Liver (tissue), 10 donors: ENCODE results near the gene GSPT1. TPM values are rescaled to one million over a fixed set of nuclear protein-coding genes. Genes with fewer than 3 reads are reported as not detected.
"Not testable (repeated sequence)": the region's sequence is repeated elsewhere in the genome, so short reads cannot be mapped to it uniquely, and the experiment has no call there.

Experiments
- DNase-seq: peaks from one replicate; pipeline ENCODE4 v3.0.0-alpha.2; 2017; ENCODE audit warnings: low spot score
- H3K27ac ChIP-seq, 2 donors: one replicate each; pipeline ENCODE4 v1.7.0; 2013; ENCODE audit warnings: inconsistent platforms in 2 of 2, low read length in 2 of 2, control low read depth in 1 of 2, low read depth in 1 of 2, mild to moderate bottlenecking in 1 of 2
- H3K27me3 ChIP-seq, 4 donors: one replicate each; pipeline versions ENCODE4 v1.6.1 to v1.7.0; 2013; ENCODE audit warnings: low read length in 3 of 4, inconsistent platforms in 1 of 4, mild to moderate bottlenecking in 1 of 4, moderate library complexity in 1 of 4; ENCODE audit not compliant: control insufficient read depth in 4 of 4, insufficient read depth in 4 of 4
- H3K36me3 ChIP-seq, 4 donors: one replicate each; pipeline versions ENCODE4 v1.6.1 to v1.7.0; 2013; ENCODE audit warnings: low read length in 3 of 4, mild to moderate bottlenecking in 3 of 4, low read depth in 1 of 4, moderate library complexity in 1 of 4; ENCODE audit not compliant: control insufficient read depth in 4 of 4, insufficient read depth in 3 of 4
- H3K4me1 ChIP-seq, 4 donors: one replicate each; pipeline versions ENCODE4 v1.6.1 to v1.7.0; 2013; ENCODE audit warnings: low read length in 3 of 4, mild to moderate bottlenecking in 3 of 4, moderate library complexity in 1 of 4; ENCODE audit not compliant: control insufficient read depth in 4 of 4, insufficient read depth in 4 of 4
- H3K4me3 ChIP-seq, 3 donors: one replicate each; pipeline versions ENCODE4 v1.6.1 to v1.7.0; 2013; ENCODE audit warnings: low read length in 3 of 3, control low read depth in 1 of 3, low read depth in 1 of 3, mild to moderate bottlenecking in 1 of 3
- H3K9ac ChIP-seq, 2 donors: one replicate each; pipeline ENCODE4 v1.7.0; 2013; ENCODE audit warnings: low read length in 2 of 2, mild to moderate bottlenecking in 2 of 2, moderate library complexity in 2 of 2, control low read depth in 1 of 2, low read depth in 1 of 2
- H3K9me3 ChIP-seq, 4 donors: one replicate each; pipeline versions ENCODE4 v1.6.1 to v1.7.0; 2013; ENCODE audit warnings: low read length in 3 of 4; ENCODE audit not compliant: control insufficient read depth in 4 of 4
- EGR1 ChIP-seq, 2 donors: IDR thresholded peaks; 2 replicates each; pipeline ENCODE4 v1.6.1; 2016 to 2018; ENCODE audit warnings: antibody characterized with exemption in 2 of 2, low read depth in 2 of 2
- FOXA1 ChIP-seq: IDR thresholded peaks from 2 replicates; pipeline ENCODE4 v1.6.1; 2016; ENCODE audit warnings: antibody characterized with exemption
- FOXA2 ChIP-seq: IDR thresholded peaks from 2 replicates; pipeline ENCODE4 v1.6.1; 2016; ENCODE audit warnings: antibody characterized with exemption
- HNF4A ChIP-seq, 2 donors: conservative IDR thresholded peaks; 2 replicates each; pipeline ENCODE4 v1.6.1; 2016; ENCODE audit warnings: antibody characterized with exemption in 2 of 2, mild to moderate bottlenecking in 2 of 2
- HNF4G ChIP-seq: IDR thresholded peaks from 2 replicates; pipeline ENCODE4 v1.6.1; 2016; ENCODE audit warnings: antibody characterized with exemption
- JUND ChIP-seq, 2 donors: IDR thresholded peaks; 2 replicates each; pipeline ENCODE4 v1.6.1; 2016; ENCODE audit warnings: antibody characterized with exemption in 2 of 2
- NR2F2 ChIP-seq: IDR thresholded peaks from 2 replicates; pipeline ENCODE4 v1.6.1; 2016; ENCODE audit warnings: antibody characterized with exemption
- RXRA ChIP-seq, 2 donors: IDR thresholded peaks; 2 replicates each; pipeline ENCODE4 v1.6.1; 2017 to 2018; ENCODE audit warnings: antibody characterized with exemption in 2 of 2, mild to moderate bottlenecking in 1 of 2
- SP1 ChIP-seq: IDR thresholded peaks from 2 replicates; pipeline ENCODE4 v1.6.1; 2018; ENCODE audit warnings: antibody characterized with exemption, mild to moderate bottlenecking
- TAF1 ChIP-seq: conservative IDR thresholded peaks from 2 replicates; pipeline ENCODE4 v1.6.1; 2016; ENCODE audit warnings: antibody characterized with exemption, mild to moderate bottlenecking
- YY1 ChIP-seq: IDR thresholded peaks from 2 replicates; pipeline ENCODE4 v1.6.1; 2016; ENCODE audit warnings: antibody characterized with exemption, mild to moderate bottlenecking
- WGBS: extraction: QIAGEN DNeasy Blood & Tissue Kit; methylation state at CpG from one replicate; pipeline ENCODE4 v1.1.7; 2013; 5-methylcytosine and 5-hydroxymethylcytosine counted together
- polyA plus RNA-seq, 2 donors: library from polyadenylated mRNA; stranded (reverse) in 1 of 2; unstranded in 1 of 2; fragments of 200-250 nt in 1 of 2; fragments of >200 nt in 1 of 2; fragmentation: Nextera tagmentation in 1 of 2; extraction: Ambion mirVana in 1 of 2; gene quantifications; one replicate each; pipeline versions ENCODE4 v1.2.1 to v1.2.3, GENCODE V29; 2013 to 2015
- small RNA-seq: library from RNA; depleted of rRNA; stranded (forward); fragments of <200 nt; gene quantifications from one replicate; pipeline ENCODE3, GENCODE V24; 2014
- total RNA-seq, 2 donors: library from RNA; depleted of rRNA; stranded (reverse); fragments of >200 nt; gene quantifications; one replicate each; pipeline ENCODE4 v1.2.3, GENCODE V29; 2014
- TF ChIP-seq, protein P1 (sequence below): IDR thresholded peaks from 2 replicates; pipeline ENCODE4 v1.6.1; 2016; ENCODE audit warnings: antibody characterized with exemption
- TF ChIP-seq, protein P2 (sequence below): fragments of 150-350 bp; IDR thresholded peaks from 2 replicates; pipeline ENCODE4 v1.5.1; 2017; ENCODE audit warnings: improper control_type of control experiment, low read depth, low read length; ENCODE audit not compliant: missing input control
- TF ChIP-seq, protein P3 (sequence below): IDR thresholded peaks from 2 replicates; pipeline ENCODE4 v1.6.1; 2016; ENCODE audit warnings: antibody characterized with exemption
- donor health status: healthy.
- donor health status: healthy.
- donor health status: healthy.
- donor health status: healthy.
- donor health status: healthy.

GSPT1 gene
- total and polyA plus RNA-seq, 4 donors, result 24.2 to 67.6 (median 41.9) TPM

GRCh38 chr16:11819798-11820197 is 96.0 kb downstream of the GSPT1 start:
- Histone ChIP-seq H3K4me3 (no peak overlapping the region), H3K27ac (no peak overlapping the region), H3K9me3 (no peaks in the 10 kb centered on the region), H3K27me3 (no peaks in the 10 kb centered on the region), H3K36me3 (no peaks in the 10 kb centered on the region), H3K4me1 (peaks cover 0 to 3% (median 0%) of the 10 kb centered on the region in 4 donors), H3K9ac (no peak overlapping the region)
- DNase-seq, result no peak
- 87% methylated on average over 10 of the region's 10 CpGs for WGBS
- TF ChIP-seq FOXA2 (no peak), TAF1 (no peak), EGR1 (IDR thresholded peaks at IDR 0.05; ENCODE audit: low read depth in 2 of 2) (no peak), SP1 (no peak), JUND (IDR thresholded peaks at IDR 0.05) (no peak), NR2F2 (no peak), HNF4G (no peak), HNF4A (conservative IDR thresholded peaks at IDR 0.05) (no peak), YY1 (no peak), FOXA1 (no peak), RXRA (IDR thresholded peaks at IDR 0.05) (no peak)
- TF ChIP-seq, protein P1, sequence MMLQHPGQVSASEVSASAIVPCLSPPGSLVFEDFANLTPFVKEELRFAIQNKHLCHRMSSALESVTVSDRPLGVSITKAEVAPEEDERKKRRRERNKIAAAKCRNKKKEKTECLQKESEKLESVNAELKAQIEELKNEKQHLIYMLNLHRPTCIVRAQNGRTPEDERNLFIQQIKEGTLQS, result no peak
- TF ChIP-seq, protein P2, sequence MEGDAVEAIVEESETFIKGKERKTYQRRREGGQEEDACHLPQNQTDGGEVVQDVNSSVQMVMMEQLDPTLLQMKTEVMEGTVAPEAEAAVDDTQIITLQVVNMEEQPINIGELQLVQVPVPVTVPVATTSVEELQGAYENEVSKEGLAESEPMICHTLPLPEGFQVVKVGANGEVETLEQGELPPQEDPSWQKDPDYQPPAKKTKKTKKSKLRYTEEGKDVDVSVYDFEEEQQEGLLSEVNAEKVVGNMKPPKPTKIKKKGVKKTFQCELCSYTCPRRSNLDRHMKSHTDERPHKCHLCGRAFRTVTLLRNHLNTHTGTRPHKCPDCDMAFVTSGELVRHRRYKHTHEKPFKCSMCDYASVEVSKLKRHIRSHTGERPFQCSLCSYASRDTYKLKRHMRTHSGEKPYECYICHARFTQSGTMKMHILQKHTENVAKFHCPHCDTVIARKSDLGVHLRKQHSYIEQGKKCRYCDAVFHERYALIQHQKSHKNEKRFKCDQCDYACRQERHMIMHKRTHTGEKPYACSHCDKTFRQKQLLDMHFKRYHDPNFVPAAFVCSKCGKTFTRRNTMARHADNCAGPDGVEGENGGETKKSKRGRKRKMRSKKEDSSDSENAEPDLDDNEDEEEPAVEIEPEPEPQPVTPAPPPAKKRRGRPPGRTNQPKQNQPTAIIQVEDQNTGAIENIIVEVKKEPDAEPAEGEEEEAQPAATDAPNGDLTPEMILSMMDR, result no peak
- TF ChIP-seq, protein P3, sequence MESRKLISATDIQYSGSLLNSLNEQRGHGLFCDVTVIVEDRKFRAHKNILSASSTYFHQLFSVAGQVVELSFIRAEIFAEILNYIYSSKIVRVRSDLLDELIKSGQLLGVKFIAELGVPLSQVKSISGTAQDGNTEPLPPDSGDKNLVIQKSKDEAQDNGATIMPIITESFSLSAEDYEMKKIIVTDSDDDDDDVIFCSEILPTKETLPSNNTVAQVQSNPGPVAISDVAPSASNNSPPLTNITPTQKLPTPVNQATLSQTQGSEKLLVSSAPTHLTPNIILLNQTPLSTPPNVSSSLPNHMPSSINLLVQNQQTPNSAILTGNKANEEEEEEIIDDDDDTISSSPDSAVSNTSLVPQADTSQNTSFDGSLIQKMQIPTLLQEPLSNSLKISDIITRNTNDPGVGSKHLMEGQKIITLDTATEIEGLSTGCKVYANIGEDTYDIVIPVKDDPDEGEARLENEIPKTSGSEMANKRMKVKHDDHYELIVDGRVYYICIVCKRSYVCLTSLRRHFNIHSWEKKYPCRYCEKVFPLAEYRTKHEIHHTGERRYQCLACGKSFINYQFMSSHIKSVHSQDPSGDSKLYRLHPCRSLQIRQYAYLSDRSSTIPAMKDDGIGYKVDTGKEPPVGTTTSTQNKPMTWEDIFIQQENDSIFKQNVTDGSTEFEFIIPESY, result no peak

DNA sequence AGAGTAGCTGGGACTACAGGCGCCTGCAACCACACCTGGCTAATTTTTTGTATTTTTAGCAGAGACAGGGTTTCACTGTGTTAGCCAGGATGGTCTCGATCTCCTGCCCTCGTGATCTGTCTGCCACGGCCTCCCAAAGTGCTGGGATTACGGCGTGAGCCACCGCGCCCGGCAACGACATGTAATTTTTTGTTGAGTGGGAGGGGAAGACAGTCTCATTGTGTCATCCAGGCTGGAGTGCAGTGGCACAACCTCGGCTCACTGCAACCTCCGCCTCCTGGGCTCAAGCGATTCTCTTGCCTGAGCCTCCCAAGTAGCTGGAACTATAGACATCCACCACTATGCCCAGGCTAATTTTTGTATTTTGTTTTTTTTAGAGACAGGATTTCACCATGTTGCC is 96.8 kb downstream of the GSPT1 start:
- 92% methylated on average over 13 of the region's 13 CpGs for WGBS

More for the DNA sequence above, 96.8 kb downstream of the GSPT1 start:
- DNase-seq, H3K36me3 ChIP-seq, H3K4me3 ChIP-seq, H3K9ac ChIP-seq, H3K27ac ChIP-seq, H3K27me3 ChIP-seq, H3K4me1 ChIP-seq, H3K9me3 ChIP-seq: not testable (repeated sequence)

Small RNA genes lying within 50 kb of the gene (small RNA-seq; reads per million reads assigned to genes)
- gene AC007216.5, result not detected
- gene COX6CP1, result not detected

Other genes starting within 250 kb of the GSPT1 start
- gene SNN, start 247.5 kb downstream of the GSPT1 start, total RNA-seq, result 1 to 10 TPM; 5.7 to 6.2 TPM
- gene SNN, start 247.5 kb downstream of the GSPT1 start, polyA plus RNA-seq, result 1 to 10 TPM; 2.5 to 5.0 TPM
- 10 to 100 TPM; 26.4 to 61.1 TPM for gene TXNDC11, start 173.1 kb downstream of the GSPT1 start, total RNA-seq
- 10 to 100 TPM; 35.9 to 63.5 TPM for gene TXNDC11, start 173.1 kb downstream of the GSPT1 start, polyA plus RNA-seq
- 10 to 100 TPM; 33.3 to 37.7 TPM for gene ZC3H7A, start 118.7 kb downstream of the GSPT1 start, total RNA-seq
- gene ZC3H7A, start 118.7 kb downstream of the GSPT1 start, polyA plus RNA-seq, result 10 to 100 TPM; 12.4 to 16.1 TPM
- gene RSL1D1, start 64.4 kb downstream of the GSPT1 start, total RNA-seq, result 10 to 100 TPM; 35.2 to 59.7 TPM
- 10 to 100 TPM; 37.7 to 48.9 TPM for gene RSL1D1, start 64.4 kb downstream of the GSPT1 start, polyA plus RNA-seq
- gene NPIPB2, start 26.1 kb upstream of the GSPT1 start, total RNA-seq, result 1 to 10 TPM; 3.3 to 4.9 TPM
- gene NPIPB2, start 26.1 kb upstream of the GSPT1 start, polyA plus RNA-seq, result 1 to 10 TPM in 1 of 2 donors, under 1 TPM in 1; 0.75 to 3.3 TPM
- gene TNFRSF17, start 49.3 kb upstream of the GSPT1 start, total RNA-seq, result under 1 TPM; 0.17 to 0.28 TPM
- 1 to 10 TPM in 1 of 2 donors, not detected in 1; 2.6 TPM for gene TNFRSF17, start 49.3 kb upstream of the GSPT1 start, polyA plus RNA-seq
- gene SNX29, start 60.8 kb upstream of the GSPT1 start, total RNA-seq, result 10 to 100 TPM in 1 of 2 donors, 1 to 10 TPM in 1; 8.9 to 10.5 TPM
- 10 to 100 TPM in 1 of 2 donors, 1 to 10 TPM in 1; 1.9 to 11.9 TPM for gene SNX29, start 60.8 kb upstream of the GSPT1 start, polyA plus RNA-seq